Endothelial cell of umbilical vein (primary cell): ENCODE measurements around the gene MGAT5.

Source experiments
- EZH2 ChIP-seq: IDR thresholded peaks from 2 replicates; pipeline ENCODE4 v1.6.1; 2012; ENCODE audit warnings: borderline replicate concordance, low read depth, mild to moderate bottlenecking, moderate library complexity, low read length, inconsistent platforms; ENCODE audit not compliant: severe bottlenecking
- POLR2A ChIP-seq: IDR thresholded peaks from 2 replicates; pipeline ENCODE4 v1.6.1; 2012; ENCODE audit warnings: low read depth, mild to moderate bottlenecking, control low read depth, low read length
- TF ChIP-seq, protein P1 (sequence below), 2 donors: IDR thresholded peaks; 1 replicate in 1 of 2; 2 replicates in 1 of 2; pipeline ENCODE4 v1.5.1; 2011; ENCODE audit warnings: low read length in 2 of 2, mild to moderate bottlenecking in 2 of 2, moderate library complexity in 2 of 2, control low read depth in 1 of 2, inconsistent platforms in 1 of 2, low read depth in 1 of 2; ENCODE audit not compliant: insufficient read depth in 1 of 2; ENCODE audit errors: extremely low read depth in 1 of 2
- TF ChIP-seq, protein P2 (sequence below): IDR thresholded peaks from 2 replicates; pipeline ENCODE4 v1.6.1; 2011; ENCODE audit not compliant: insufficient read depth, insufficient read length

DNA sequence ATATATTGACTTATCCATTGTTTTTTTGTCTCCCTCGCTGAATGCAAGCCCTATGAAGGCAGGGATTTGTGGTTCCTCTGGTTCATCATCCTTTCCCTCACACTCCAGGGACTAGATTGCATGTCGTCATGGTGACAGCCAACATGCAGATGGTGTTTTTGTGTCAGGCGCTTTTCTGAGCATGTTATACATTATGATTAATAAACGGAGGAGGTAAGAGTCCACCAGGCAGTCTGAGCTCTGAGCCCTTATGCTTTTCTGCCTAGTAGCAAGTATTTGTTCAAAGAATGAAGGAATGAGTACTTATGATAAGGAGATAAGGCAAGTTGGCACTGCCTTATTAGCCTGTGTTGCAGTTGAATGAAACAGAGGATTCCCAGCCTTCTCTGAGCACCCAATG is 181.6 kb downstream of the MGAT5 start:
- TF ChIP-seq EZH2 (no peak), POLR2A (no peak)
- TF ChIP-seq, protein P1, sequence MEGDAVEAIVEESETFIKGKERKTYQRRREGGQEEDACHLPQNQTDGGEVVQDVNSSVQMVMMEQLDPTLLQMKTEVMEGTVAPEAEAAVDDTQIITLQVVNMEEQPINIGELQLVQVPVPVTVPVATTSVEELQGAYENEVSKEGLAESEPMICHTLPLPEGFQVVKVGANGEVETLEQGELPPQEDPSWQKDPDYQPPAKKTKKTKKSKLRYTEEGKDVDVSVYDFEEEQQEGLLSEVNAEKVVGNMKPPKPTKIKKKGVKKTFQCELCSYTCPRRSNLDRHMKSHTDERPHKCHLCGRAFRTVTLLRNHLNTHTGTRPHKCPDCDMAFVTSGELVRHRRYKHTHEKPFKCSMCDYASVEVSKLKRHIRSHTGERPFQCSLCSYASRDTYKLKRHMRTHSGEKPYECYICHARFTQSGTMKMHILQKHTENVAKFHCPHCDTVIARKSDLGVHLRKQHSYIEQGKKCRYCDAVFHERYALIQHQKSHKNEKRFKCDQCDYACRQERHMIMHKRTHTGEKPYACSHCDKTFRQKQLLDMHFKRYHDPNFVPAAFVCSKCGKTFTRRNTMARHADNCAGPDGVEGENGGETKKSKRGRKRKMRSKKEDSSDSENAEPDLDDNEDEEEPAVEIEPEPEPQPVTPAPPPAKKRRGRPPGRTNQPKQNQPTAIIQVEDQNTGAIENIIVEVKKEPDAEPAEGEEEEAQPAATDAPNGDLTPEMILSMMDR (IDR thresholded peaks at IDR 0.05; ENCODE audit: extremely low read depth in 1 of 2, insufficient read depth in 1 of 2, low read depth in 1 of 2, low read length in 2 of 2) = no peak
- TF ChIP-seq, protein P2, sequence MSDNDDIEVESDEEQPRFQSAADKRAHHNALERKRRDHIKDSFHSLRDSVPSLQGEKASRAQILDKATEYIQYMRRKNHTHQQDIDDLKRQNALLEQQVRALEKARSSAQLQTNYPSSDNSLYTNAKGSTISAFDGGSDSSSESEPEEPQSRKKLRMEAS = no peak
